T-helper 2 cell treated with Interferon-gamma antibody and Interleukin-4, amounts not matched to agents 5 μg/mL and 100 μg/mL, for 36 hours (primary cell): ENCODE results near the gene CPNE8.

Experiments used
- DNase-seq: peaks from one replicate; pipeline ENCODE4 v3.0.0; 2021; ENCODE audit warnings: low spot score
- H3K27ac Mint-ChIP-seq: one replicate; pipeline ENCODE4 v1.8.0; 2021; ENCODE audit warnings: mild to moderate bottlenecking, mixed read lengths
- H3K27me3 Mint-ChIP-seq: one replicate; pipeline ENCODE4 v1.8.0; 2021; ENCODE audit warnings: low read depth, mixed read lengths
- H3K36me3 Mint-ChIP-seq: one replicate; pipeline ENCODE4 v1.8.0; 2021; ENCODE audit warnings: low read depth, mixed read lengths
- H3K4me1 Mint-ChIP-seq: one replicate; pipeline ENCODE4 v1.8.0; 2021; ENCODE audit warnings: low read depth, mixed read lengths
- H3K4me3 Mint-ChIP-seq: one replicate; pipeline ENCODE4 v1.8.0; 2022; ENCODE audit warnings: mild to moderate bottlenecking, moderate library complexity, mixed read lengths
- H3K9me3 Mint-ChIP-seq: one replicate; pipeline ENCODE4 v1.8.0; 2021; ENCODE audit warnings: mixed read lengths

The CPNE8 gene

DNA sequence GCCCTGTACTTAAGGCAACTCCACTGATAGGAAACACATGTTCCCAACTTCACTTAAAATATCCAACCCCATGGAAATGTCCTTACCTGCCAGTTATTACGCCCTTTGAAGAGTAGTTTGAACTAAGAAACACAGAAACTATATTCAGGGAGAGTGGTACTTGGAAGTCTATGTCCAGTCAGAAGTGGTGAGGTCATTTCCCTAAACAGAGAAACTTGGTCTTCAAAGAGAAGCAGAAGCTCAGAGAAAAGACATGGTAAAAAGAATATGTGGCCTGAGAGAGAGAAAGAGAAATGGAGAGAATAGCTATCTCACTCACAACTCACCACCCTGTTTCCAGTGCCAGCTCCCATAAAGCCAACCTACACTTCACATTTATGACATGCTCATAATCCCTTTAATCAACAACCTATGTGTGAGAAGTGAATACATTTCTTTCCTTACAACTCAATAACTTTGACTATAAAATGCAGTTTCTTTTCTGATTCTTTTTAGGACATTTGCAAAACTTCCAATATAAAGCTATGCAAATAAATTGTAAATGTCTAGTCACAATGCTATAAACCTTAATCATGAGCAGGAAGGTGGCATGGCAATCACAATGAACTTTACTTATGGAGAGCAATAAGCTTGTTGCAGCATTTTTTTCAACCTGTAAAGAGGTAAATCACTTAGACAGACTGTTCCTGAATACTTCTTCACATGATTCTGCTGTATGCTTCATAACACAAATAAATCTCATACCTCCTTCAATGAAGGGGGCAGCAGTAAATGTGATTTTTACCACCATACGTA, 67.1 kb downstream of the CPNE8 start:
- H3K4me1 Mint-ChIP-seq, result no peaks in the 10 kb centered on the region
- no peaks in the 10 kb centered on the region for H3K27me3 Mint-ChIP-seq
- no peak overlapping the region for H3K4me3 Mint-ChIP-seq
- H3K9me3 Mint-ChIP-seq, result peaks cover 6% of the 10 kb centered on the region
- H3K27ac Mint-ChIP-seq, result no peak overlapping the region
- H3K36me3 Mint-ChIP-seq, result no peaks in the 10 kb centered on the region
- DNase-seq, result no peak

DNA sequence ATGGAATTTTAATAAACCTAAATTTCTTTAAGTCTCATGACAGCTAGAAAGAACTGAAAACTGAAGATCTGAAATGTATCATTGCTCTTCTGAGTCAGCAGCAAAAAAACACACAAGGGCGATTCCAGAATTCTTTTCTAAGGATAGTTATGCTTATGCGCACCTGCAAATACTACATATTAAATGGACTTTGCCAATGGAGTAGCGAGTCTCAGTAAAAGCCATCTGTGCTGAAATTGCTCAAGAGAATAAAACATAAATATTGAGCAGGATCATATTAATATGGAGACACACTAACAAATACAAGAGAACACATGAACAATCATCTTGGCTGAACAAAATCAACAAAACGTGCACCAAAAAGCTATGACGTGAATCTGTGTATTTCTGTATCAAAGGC, 73.7 kb downstream of the CPNE8 start:
- peaks cover 6% of the 10 kb centered on the region for H3K9me3 Mint-ChIP-seq
- no peaks in the 10 kb centered on the region for H3K4me1 Mint-ChIP-seq
- H3K27ac Mint-ChIP-seq, result no peak overlapping the region
- no peak for DNase-seq
- H3K36me3 Mint-ChIP-seq, result no peaks in the 10 kb centered on the region
- no peak overlapping the region for H3K4me3 Mint-ChIP-seq
- no peaks in the 10 kb centered on the region for H3K27me3 Mint-ChIP-seq

DNA sequence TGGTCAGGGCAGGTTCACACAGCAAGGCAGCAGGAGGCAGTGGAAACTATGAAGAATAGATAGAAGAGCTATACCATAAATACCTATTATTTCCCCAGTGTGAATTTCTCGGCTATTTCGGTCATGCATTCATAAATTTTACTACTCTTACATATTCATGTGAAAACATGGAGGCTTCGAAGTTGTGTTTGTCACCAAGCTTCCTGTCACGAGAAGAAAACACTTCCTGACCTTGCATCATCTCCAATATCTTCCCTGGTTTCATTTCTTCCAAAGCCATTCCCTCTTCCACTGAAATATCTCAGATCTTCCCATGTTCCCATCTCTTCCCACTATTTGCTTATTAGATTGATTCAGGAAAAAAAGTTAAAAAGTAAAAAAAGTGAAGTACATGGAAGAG, 80.4 kb downstream of the CPNE8 start:
- no peak overlapping the region for H3K27ac Mint-ChIP-seq
- H3K36me3 Mint-ChIP-seq, result no peaks in the 10 kb centered on the region
- no peak overlapping the region for H3K4me3 Mint-ChIP-seq
- no peaks in the 10 kb centered on the region for H3K27me3 Mint-ChIP-seq
- no peaks in the 10 kb centered on the region for H3K9me3 Mint-ChIP-seq
- no peaks in the 10 kb centered on the region for H3K4me1 Mint-ChIP-seq
- DNase-seq, result no peak

DNA sequence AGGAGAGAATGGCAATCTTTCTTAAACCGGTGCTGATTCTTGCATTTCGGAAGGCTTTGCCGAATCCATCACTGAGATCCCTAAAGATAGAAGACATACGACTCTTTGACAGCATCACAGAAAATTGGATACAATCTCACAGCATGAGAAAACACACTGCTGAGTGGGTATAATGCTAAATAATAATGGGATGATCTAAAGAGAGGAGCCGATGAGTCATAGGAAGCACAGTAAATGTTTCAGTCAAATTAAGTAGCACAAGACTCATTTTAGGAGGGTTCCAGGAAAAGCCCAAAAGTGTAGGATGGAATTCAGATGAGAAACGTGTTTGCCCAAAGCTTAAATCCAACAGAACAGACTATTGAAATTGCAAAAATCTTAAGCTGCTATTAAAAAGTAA, 81.7 kb downstream of the CPNE8 start:
- H3K36me3 Mint-ChIP-seq, result no peaks in the 10 kb centered on the region
- H3K27ac Mint-ChIP-seq, result no peak overlapping the region
- H3K4me3 Mint-ChIP-seq, result no peak overlapping the region
- H3K4me1 Mint-ChIP-seq, result no peaks in the 10 kb centered on the region
- H3K27me3 Mint-ChIP-seq, result no peaks in the 10 kb centered on the region
- DNase-seq, result no peak
- H3K9me3 Mint-ChIP-seq, result no peaks in the 10 kb centered on the region

DNA sequence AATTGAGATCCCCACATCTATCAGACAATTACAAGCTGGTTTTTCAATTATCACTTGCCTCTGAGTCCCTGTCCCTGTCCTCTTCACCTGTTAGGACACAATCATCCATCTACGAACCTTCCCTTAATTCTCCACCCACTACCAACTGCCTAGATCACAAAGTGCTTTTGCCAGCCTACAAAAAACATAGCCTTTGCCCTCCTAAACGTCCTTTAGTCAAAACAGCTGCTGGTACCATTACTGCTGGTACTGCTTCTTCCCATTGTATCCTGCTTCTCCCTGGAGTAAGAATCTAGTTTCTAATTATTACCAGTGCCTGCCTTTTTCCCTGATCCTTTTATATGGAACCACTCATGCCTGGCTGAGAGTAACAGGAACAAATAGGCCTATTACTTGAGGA, 82.1 kb downstream of the CPNE8 start:
- Mint-ChIP-seq H3K27me3 (no peaks in the 10 kb centered on the region), H3K27ac (no peak overlapping the region), H3K9me3 (no peaks in the 10 kb centered on the region), H3K4me3 (no peak overlapping the region), H3K4me1 (no peaks in the 10 kb centered on the region), H3K36me3 (no peaks in the 10 kb centered on the region)
- DNase-seq, result no peak

DNA sequence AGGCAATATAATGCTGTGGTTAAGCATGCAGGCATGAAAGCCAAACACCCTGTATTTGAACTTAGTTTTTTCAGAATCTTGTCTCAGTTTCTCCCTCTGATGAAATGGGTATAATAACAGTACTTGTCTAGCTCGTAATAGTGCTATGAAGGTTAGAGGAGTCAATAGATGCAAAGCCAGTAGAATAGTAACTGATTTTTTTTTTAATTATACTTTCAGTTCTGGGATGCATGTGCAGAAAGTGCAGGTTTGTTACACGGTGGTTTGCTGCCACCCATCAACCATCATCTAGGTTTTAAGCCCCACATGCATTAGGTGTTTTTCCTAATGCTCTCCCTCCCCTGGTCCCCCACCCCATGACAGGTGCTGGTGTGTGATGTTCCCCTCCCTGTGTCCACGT, 87.4 kb downstream of the CPNE8 start:
- Mint-ChIP-seq H3K9me3 (no peaks in the 10 kb centered on the region), H3K4me1 (no peaks in the 10 kb centered on the region), H3K4me3 (no peak overlapping the region), H3K27me3 (no peaks in the 10 kb centered on the region), H3K27ac (no peak overlapping the region), H3K36me3 (no peaks in the 10 kb centered on the region)
- DNase-seq, result no peak

DNA sequence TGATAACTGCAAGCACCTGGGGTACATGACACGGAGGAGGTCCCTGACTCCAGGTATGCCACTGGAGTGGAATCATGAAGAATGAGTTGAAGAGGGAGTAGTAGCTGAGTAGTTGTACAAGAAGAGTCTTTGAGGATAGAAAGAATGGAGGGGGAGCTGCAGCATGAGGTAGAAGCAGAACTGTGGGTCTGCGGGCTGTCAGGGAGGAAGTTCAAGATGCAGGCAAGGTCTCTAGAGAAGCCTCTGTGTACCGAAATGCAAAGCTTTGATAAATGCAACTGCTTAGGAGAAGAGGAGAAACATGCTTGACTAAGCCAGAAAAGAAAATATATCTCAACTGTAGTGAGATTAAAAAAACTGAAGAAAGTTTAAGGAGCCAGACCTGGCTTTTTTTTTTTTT, 91.5 kb downstream of the CPNE8 start:
- Mint-ChIP-seq H3K36me3 (no peaks in the 10 kb centered on the region), H3K9me3 (peaks cover 18% of the 10 kb centered on the region), H3K4me3 (no peak overlapping the region), H3K27ac (no peak overlapping the region), H3K4me1 (no peaks in the 10 kb centered on the region), H3K27me3 (no peaks in the 10 kb centered on the region)
- DNase-seq, result no peak

DNA sequence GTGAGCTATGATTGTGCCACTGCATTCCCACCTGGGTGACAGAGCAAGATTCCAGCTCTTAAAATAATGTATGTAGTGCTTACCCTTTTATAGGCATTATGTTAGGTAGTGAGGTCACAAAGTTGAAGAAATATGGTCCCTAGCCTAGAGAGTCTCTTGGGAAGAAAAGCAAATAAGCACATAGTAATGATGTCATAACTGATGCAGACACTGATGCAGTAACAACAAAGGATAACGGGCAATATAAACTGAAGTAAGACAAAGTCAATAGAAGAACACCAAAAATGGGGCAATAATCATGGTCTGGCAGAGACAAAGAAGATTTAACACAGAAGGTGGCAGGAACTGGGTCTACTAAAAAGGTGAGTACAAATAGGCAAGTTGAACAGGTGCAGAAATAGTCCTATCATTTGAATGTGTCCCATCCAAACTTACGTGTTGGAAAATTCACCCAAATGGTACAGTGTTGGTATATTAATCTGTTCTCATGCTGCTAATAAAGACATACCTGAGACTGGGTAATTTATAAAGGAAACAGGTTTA, 93.5 kb downstream of the CPNE8 start:
- Mint-ChIP-seq H3K4me3 (no peak overlapping the region), H3K9me3 (peaks cover 18% of the 10 kb centered on the region), H3K36me3 (no peaks in the 10 kb centered on the region), H3K4me1 (no peaks in the 10 kb centered on the region), H3K27ac (no peak overlapping the region), H3K27me3 (no peaks in the 10 kb centered on the region)
- DNase-seq, result no peak

DNA sequence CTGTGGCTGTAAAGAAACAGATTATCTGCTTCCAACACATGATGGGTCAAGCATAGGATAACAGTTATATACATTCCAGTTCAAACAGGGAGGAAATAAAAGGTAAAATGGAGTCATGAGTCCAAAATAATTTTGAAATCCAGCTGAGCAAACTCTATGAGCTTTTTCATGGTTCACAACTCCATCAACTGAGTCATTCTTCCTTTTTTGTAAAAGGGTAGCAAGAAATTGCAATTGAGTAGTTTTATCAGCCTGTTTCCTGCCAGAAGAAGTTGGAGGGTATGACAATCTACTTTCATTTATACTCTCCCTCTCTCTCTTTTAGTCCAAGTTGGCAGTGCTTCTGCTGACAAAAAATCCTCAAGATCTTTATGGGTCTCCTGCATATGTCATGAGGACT, 95.6 kb downstream of the CPNE8 start:
- Mint-ChIP-seq H3K4me1 (no peaks in the 10 kb centered on the region), H3K27me3 (no peaks in the 10 kb centered on the region), H3K9me3 (peaks cover 18% of the 10 kb centered on the region), H3K36me3 (no peaks in the 10 kb centered on the region), H3K4me3 (no peak overlapping the region), H3K27ac (no peak overlapping the region)
- no peak for DNase-seq

DNA sequence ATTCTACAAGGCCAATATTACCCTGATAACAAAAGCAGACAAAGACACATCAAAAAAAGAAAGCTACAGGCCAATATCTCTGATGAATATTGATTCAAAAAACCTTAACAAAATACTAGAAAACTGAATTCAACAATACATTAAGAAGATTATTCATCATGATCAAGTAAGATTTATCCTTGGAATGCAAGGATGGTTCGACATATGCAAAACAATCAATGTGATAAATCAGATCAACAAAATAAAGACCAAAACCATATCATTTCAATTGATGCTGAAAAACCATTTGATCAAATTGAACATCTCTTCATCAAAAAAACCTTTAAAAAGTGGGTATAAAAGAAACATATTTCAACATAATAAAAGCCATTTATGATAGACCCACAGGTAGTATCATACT, 117.3 kb downstream of the CPNE8 start:
- peaks cover 49% of the 10 kb centered on the region for H3K9me3 Mint-ChIP-seq
- no peaks in the 10 kb centered on the region for H3K27me3 Mint-ChIP-seq

DNA sequence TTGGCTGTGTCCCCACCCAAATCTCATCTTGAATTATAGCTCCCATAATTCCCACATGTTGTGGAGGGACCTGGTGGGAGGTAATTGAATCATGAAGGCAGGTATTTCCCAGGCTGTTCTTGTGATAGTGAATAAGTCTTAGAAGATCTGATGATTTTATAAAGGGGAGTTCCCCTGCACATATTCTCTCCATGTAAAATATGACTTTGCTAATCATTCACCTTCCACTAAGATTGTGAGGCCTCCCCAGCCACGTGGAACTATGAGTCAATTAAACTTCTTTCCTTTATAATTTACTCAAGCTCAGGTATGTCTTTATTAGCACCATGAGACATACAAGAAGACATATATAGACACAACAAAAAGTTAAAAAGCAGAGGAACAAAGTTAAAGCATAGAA, 120.0 kb downstream of the CPNE8 start:
- peaks cover 41% of the 10 kb centered on the region for H3K9me3 Mint-ChIP-seq

More for the DNA sequence above, 117.3 kb downstream of the CPNE8 start:
- Mint-ChIP-seq H3K27ac (no peak overlapping the region), H3K4me3 (no peak overlapping the region), H3K4me1 (no peaks in the 10 kb centered on the region), H3K36me3 (peaks cover 1% of the 10 kb centered on the region)
- no peak for DNase-seq

DNA sequence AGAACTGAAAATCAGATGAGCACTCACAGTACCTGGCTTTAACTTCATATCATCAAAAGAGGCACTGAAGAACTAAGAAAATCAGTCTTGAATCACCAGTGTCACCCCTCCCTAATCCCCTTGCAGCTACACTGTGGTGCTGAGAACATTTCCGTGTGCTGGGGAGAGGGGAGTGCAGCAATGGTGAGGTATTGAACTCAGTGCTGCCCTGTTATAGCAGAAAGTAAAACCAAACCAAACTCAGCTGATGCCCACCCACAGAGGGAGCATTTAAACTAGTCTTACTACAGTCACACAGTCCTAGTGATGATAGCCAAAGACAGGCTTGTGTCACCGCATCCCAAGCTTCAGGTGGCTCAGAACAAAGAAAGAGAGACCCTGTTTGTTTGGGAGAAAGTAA, 122.1 kb downstream of the CPNE8 start:
- Mint-ChIP-seq H3K36me3 (peaks cover 1% of the 10 kb centered on the region), H3K4me1 (no peaks in the 10 kb centered on the region), H3K27ac (no peak overlapping the region), H3K27me3 (no peaks in the 10 kb centered on the region), H3K9me3 (peaks cover 22% of the 10 kb centered on the region), H3K4me3 (no peak overlapping the region)
- DNase-seq, result no peak

More for the DNA sequence above, 120.0 kb downstream of the CPNE8 start:
- H3K4me1 Mint-ChIP-seq, result no peaks in the 10 kb centered on the region
- no peak overlapping the region for H3K4me3 Mint-ChIP-seq
- no peak for DNase-seq
- H3K27ac Mint-ChIP-seq, result no peak overlapping the region
- peaks cover 1% of the 10 kb centered on the region for H3K36me3 Mint-ChIP-seq
- no peaks in the 10 kb centered on the region for H3K27me3 Mint-ChIP-seq

DNA sequence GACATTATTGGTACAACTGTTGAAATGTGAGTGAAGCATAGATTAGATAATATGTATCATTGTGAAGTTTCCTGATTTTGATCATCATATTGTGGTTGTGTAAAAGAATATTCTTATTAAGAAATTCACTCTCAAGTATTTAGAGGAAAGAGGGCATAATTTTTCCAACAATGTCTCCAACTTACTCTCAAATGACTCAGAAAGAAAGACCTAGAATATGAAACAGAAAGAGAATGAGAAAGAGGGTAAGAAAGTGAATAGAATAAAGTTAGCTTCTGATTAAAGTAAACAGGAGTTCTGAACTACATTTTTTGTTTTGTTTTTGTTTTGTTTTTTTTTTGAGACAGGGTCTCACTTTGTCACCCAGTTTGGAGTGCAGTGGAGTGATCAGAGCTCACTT, 123.0 kb downstream of the CPNE8 start:
- Mint-ChIP-seq H3K9me3 (peaks cover 14% of the 10 kb centered on the region), H3K4me1 (no peaks in the 10 kb centered on the region)

DNA sequence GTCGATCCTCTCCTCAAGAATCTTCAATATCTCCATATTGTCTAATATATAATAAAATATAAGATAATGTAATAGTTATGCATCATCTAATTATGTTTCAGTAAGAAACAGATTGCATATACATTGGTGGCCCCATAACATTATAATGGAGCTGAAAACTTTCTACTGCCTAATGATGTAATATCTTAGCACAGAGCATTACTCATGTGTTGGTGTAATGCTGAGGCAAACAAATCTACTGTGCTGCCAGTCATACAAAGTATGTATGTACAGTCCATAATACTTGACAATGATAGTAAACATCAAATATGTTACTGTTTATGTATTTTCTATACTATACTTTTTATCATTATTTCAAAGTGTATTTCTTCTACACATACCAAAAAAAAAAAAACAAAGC, 128.7 kb downstream of the CPNE8 start:
- peaks cover 11% of the 10 kb centered on the region for H3K4me1 Mint-ChIP-seq
- peaks cover 3% of the 10 kb centered on the region for H3K9me3 Mint-ChIP-seq

More for the DNA sequence above, 123.0 kb downstream of the CPNE8 start:
- Mint-ChIP-seq H3K27me3 (no peaks in the 10 kb centered on the region), H3K36me3 (no peaks in the 10 kb centered on the region), H3K27ac (no peak overlapping the region), H3K4me3 (no peak overlapping the region)
- no peak for DNase-seq

DNA sequence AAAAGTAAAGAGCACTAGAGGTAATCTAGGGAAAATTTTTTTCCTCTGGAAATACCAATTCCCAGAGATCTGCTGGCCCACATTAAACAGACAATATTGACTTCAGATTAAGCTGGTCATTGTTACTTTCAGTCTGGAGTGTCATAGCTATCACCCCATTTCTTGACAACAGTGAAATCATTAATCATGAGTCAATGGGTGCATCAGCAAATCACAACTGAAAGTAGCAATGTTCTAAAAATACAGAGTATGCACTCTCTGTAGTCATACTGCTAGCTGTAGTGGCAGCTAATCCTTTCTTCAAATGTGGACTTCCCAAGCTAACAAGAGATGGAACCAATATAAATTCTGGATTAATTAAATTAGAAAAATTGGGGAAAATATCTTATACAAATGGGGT, 129.9 kb downstream of the CPNE8 start:
- peaks cover 12% of the 10 kb centered on the region for H3K4me1 Mint-ChIP-seq

More for the DNA sequence above, 128.7 kb downstream of the CPNE8 start:
- no peak overlapping the region for H3K27ac Mint-ChIP-seq
- no peak for DNase-seq
- H3K36me3 Mint-ChIP-seq, result no peaks in the 10 kb centered on the region
- no peaks in the 10 kb centered on the region for H3K27me3 Mint-ChIP-seq
- H3K4me3 Mint-ChIP-seq, result no peak overlapping the region

More for the DNA sequence above, 129.9 kb downstream of the CPNE8 start:
- DNase-seq, result no peak
- no peaks in the 10 kb centered on the region for H3K36me3 Mint-ChIP-seq
- no peaks in the 10 kb centered on the region for H3K27me3 Mint-ChIP-seq
- no peaks in the 10 kb centered on the region for H3K9me3 Mint-ChIP-seq
- H3K4me3 Mint-ChIP-seq, result no peak overlapping the region
- no peak overlapping the region for H3K27ac Mint-ChIP-seq
